ENCODE data around the gene OR8D4. TPM values are rescaled to one million over a fixed set of nuclear protein-coding genes. Genes with fewer than 3 reads are reported as not detected.
A peak's percentile ranks its signal among the peaks of the same experiment; 100 is the strongest.
"Not testable (repeated sequence)": the region's sequence is repeated elsewhere in the genome, so short reads cannot be mapped to it uniquely, and the experiment has no call there.

Gene OR8D4
- 0.30 TPM for total RNA-seq

DNA sequence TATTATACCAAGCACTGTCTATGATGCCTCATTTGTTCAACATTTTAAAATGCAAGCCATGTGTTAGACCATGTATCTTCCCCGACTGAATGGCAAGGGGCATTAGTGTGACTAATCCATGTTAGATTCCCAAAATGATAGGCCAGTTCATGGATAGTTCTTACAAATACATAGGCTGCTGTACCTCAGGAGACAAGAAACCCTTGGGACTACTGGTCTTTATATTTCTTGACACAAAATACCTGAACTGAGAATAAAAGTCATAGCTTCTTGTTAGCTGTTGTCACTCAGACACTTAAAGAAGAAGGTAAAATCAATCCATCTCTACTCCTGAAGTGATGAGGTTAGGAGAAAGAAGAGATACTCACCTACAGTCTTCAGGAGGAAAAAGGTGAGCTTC, at the start of gene OR8D4:
Gene OR8D4, plus strand, starts transcription at position 301 of the 400 bp plus-strand sequence. CDS start 4,265 bp downstream, outside the sequence.
- DNase-seq, result no peak

DNA sequence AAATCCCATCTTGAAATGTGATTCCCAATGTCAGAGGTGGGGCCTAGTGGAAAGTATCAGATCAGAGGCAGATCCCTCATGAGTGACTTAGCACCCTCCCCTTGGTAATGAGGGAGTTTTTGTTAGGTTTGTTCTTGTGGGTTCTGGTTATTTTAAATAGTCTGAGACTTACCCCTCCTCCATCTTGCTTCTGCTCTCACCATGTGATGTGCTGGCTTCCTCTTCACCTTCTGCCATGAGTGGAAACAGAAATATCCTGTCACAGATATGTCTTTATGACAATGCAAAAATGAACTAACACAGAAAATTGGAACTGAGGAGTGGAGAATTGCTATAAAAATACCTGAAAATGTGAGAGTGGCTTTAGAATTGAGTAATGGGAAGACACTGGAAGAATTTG, 49.6 kb upstream of the OR8D4 start:
- DNase-seq, result no peak

- DNase-seq, result no peak
Observed at GRCh38 chr11:123853038-123853437, 48.9 kb upstream of the OR8D4 start.

GRCh38 chr11:123856444-123856843, 45.5 kb upstream of the OR8D4 start:
- DNase-seq, result no peak

GRCh38 chr11:123859731-123860130, 42.2 kb upstream of the OR8D4 start:
- DNase-seq, result no peak

DNA sequence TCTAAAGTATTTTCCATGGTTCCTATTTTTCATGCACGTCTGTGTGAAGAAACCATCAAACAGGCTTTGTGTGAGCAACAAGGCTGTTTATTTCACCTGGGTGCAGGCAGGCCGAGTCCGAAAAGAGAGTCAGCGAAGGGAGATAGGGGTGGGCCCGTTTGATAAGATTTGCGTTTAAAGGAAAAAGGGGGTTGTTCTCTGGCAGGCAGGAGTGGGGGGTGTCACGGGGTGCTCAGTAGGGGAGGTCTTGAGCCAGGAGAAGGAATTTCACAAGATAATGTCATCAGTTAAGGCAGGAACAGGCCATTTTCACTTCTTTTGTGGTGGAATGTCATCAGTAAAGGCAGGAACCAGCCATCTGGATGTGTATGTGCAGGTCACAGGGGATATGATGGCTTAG, 36.7 kb upstream of the OR8D4 start:
- DNase-seq, result not testable (repeated sequence)

DNA sequence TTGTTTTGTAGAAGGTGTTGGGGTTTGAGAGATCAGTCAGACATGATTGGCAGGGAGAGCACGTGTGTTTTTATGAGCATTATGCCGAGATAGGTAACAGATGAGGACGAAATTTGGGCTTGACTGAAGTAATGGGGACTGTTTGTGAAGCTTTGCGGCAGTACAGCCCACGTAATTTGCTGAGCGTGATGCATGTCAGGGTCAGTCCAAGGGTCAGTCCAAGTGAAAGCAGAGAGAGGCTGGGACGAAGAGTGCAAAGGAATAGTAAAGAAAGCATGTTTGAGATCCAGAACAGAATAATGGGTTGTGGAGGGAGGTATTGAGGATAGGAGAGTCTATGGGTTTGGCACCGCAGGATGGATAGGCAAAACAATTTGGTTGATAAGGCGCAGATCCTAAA, 34.2 kb upstream of the OR8D4 start:
- DNase-seq, result not testable (repeated sequence)

DNA sequence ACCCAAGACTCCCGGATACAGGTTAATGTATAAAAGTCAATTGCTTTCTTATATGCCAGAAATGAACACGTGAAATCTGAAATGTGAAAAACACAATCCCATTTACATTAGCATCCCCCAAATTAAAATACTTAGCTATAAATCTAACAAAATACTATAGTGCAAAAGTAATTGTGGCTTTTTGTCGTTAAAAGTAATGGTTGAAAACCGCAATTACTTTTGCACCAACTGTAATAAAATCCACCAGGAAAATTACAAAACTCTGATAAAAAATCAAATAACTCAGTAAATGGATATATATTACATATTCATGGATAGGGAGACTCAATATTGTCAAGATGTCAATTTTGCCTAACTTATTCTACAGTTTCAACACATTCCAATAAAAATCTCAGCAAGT, 21.1 kb upstream of the OR8D4 start:
- DNase-seq, result no peak

- no peak for DNase-seq
Observed at GRCh38 chr11:123885570-123885969, 16.4 kb upstream of the OR8D4 start, which contains the start of gene TMEM225. Gene TMEM225, minus strand, starts transcription at chr11:123885670. Its CDS starts 245 bp downstream, at chr11:123885425.

GRCh38 chr11:123892031-123892430, 9.9 kb upstream of the OR8D4 start:
- peak; percentile 10 for DNase-seq

- DNase-seq, result no peak
Observed at GRCh38 chr11:123899792-123900191, 2.2 kb upstream of the OR8D4 start.

GRCh38 chr11:123903932-123904331, 2.0 kb downstream of the OR8D4 start:
- no peak for DNase-seq

DNA sequence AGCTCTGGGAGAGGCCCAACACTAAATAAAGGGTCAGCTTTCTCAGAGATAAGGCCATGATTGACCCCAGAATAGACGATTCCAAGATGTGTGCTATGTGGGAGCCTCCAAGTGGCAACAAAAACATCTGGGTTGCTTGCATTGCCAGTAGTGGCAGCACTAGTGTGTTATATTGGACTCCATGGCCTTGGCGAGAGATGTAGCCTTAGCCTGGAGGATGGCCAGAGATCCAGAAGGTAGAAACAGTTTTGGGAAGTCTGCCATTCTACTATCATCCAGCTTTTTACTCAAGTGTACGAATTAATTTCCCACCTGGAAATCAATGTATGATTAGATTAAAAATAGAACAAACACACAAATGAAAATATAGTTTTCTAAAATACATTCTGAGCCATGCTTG, 3.0 kb downstream of the OR8D4 start:
- no peak for DNase-seq

DNA sequence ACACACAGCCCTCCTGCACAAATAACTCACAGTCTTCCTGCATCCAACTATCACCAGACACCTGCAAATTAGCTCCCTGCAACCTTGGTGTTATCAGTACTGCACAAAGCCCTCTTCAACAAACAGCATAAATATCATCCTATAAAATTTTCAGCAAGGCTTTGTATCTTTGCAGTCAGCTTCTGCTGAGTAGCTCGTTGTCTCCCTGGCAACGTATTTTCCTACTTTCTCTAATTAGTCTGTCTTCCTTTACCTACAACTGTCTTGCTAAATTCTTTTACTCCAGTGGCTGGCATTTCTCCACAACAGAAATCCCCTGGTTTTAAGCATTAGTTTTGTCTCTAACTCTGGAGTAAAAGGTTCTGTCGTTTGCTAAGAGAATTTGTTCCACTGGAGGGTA, 3.9 kb downstream of the OR8D4 start:
- DNase-seq, result no peak

DNA sequence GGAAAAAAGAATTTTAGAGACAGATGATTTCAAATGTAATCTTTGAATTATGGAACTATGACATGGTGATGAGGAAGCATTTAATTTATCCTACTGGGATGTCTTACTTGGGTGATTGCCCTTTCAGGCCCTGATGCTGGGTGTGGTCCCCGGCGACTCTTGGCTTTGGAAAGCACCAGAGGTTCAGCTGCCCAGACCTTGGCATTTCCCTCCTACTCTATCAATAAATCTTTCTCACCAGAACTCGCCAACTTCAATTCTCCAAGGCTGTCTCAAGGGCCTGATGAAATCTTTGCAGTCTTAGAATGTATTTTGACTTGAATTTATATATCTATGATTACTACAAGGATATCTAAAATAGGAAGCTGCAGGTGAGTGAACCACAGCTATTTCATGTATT, 19.0 kb downstream of the OR8D4 start:
- DNase-seq, result no peak

GRCh38 chr11:123924027-123924426, 22.1 kb downstream of the OR8D4 start:
- DNase-seq, result no peak

- no peak for DNase-seq
Observed at GRCh38 chr11:123939317-123939716, 37.4 kb downstream of the OR8D4 start, which contains the start of gene OR4D5. Gene OR4D5, plus strand, starts transcription at chr11:123939617. Its CDS starts 0 bp downstream, at chr11:123939617.

GRCh38 chr11:123942413-123942812, 40.4 kb downstream of the OR8D4 start:
- no peak for DNase-seq

GRCh38 chr11:123943738-123944137, 41.8 kb downstream of the OR8D4 start, which contains the start of gene OR6T1:
Gene OR6T1, minus strand, starts transcription at chr11:123943838. Its CDS starts 0 bp downstream, at chr11:123943838.
- no peak for DNase-seq

DNA sequence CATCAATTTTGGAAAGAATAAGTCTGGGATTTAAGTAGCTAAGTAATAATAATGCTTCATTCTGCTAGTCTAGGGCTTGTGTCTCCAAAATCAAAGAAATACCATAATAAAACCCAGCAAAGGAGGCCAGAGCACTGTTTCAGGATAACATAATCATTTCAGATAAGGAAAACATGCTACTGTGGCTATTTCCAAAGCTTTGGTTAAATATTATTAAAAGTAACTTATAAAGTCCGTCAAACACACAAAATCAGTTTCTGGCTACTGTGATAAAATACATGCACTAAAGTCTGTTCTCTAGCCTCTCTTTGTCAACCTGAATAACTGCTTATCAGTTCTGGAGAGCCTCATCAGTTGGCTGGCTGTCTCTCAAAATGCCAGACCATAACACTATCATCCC, 43.2 kb downstream of the OR8D4 start:
- DNase-seq, result no peak

DNA sequence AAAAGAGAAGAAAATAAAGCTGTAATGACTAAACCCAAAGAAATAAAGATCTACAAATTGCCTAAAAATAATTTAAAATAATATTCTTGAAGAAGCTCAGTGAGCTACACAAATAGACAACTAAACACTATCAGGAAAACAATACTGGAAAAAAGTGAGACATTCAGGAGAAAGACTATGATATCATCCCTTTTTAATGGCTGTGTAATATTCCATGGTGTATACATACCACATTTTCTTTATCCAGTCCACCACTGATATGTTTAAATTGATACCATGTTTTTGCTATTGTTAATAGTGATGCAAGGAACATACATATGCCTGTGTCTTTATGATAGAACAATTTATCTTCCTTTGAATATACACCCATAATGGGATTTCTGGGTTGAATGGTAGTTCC, 54.8 kb downstream of the OR8D4 start:
- no peak for DNase-seq
